Hepatocyte (in vitro differentiated cells): ENCODE results near the gene DCAF15. TPM values are rescaled to one million over a fixed set of nuclear protein-coding genes. Genes with fewer than 3 reads are reported as not detected.

Source experiments
- DNase-seq: peaks from one replicate; pipeline ENCODE4 v3.0.0-alpha.2; 2016; ENCODE audit warnings: low spot score
- H2AFZ ChIP-seq: fragments of 200-600 bp; sonication (generic); 2 replicates; pipeline ENCODE4 v1.6.0; 2016; ENCODE audit warnings: antibody characterized with exemption, mild to moderate bottlenecking
- H3K27ac ChIP-seq: fragments of 200-600 bp; sonication (generic); 2 replicates; pipeline ENCODE4 v1.5.1; 2016; ENCODE audit warnings: mild to moderate bottlenecking
- H3K27me3 ChIP-seq: fragments of 200-600 bp; sonication (generic); 2 replicates; pipeline ENCODE4 v1.6.1; 2016
- H3K36me3 ChIP-seq: fragments of 200-600 bp; sonication (generic); replicated peaks from 2 replicates; pipeline ENCODE4 v1.5.1; 2016; ENCODE audit warnings: low read depth; ENCODE audit not compliant: insufficient read depth
- H3K4me1 ChIP-seq: fragments of 200-600 bp; sonication (generic); 2 replicates; pipeline ENCODE4 v1.5.1; 2016; ENCODE audit warnings: mild to moderate bottlenecking, moderate library complexity; ENCODE audit not compliant: insufficient read depth
- H3K4me2 ChIP-seq: fragments of 200-600 bp; sonication (generic); 2 replicates; pipeline ENCODE4 v1.6.0; 2016
- H3K4me3 ChIP-seq: fragments of 200-600 bp; sonication (generic); 2 replicates; pipeline ENCODE4 v1.5.1; 2016; ENCODE audit warnings: mild to moderate bottlenecking
- H3K79me2 ChIP-seq: fragments of 200-600 bp; sonication (generic); 2 replicates; pipeline ENCODE4 v1.6.0; 2017; ENCODE audit warnings: mild to moderate bottlenecking
- H3K9me2 ChIP-seq: fragments of 200-600 bp; sonication (generic); replicated peaks from 2 replicates; pipeline ENCODE4 v1.6.0; 2017; ENCODE audit warnings: mild to moderate bottlenecking; ENCODE audit not compliant: insufficient read depth
- H3K9me3 ChIP-seq: fragments of 200-600 bp; sonication (generic); 2 replicates; pipeline ENCODE4 v1.5.1; 2016; ENCODE audit warnings: low read depth, mild to moderate bottlenecking
- H4K20me1 ChIP-seq: fragments of 200-600 bp; sonication (generic); 2 replicates; pipeline ENCODE4 v1.6.0; 2016; ENCODE audit warnings: mild to moderate bottlenecking; ENCODE audit not compliant: insufficient read depth, poor library complexity, severe bottlenecking
- EZH2 ChIP-seq: fragments of 200-600 bp; sonication (generic); IDR thresholded peaks from 2 replicates; pipeline ENCODE4 v1.6.1; 2016; ENCODE audit warnings: antibody characterized with exemption, mild to moderate bottlenecking, borderline replicate concordance
- EZH2phosphoT487 ChIP-seq: fragments of 200-600 bp; sonication (generic); IDR thresholded peaks from one replicate; pipeline ENCODE4 v1.6.1; 2018; ENCODE audit warnings: antibody characterized with exemption, mild to moderate bottlenecking, low read depth, moderate library complexity; ENCODE audit not compliant: unreplicated experiment, severe bottlenecking
- WGBS: methylation state at CpG from one replicate; pipeline ENCODE4 v1.1.6; 2016; ENCODE audit warnings: low lambda C conversion rate; ENCODE audit errors: missing lambda C conversion rate; 5-methylcytosine and 5-hydroxymethylcytosine counted together
- polyA plus RNA-seq: library from polyadenylated mRNA; unstranded; fragments of >200 nt; fragmentation: Nextera tagmentation; extraction: Ambion mirVana; gene quantifications from 2 replicates; pipeline ENCODE4 v1.2.1, GENCODE V29; 2016
- total RNA-seq: library from RNA; depleted of rRNA; stranded (reverse); fragments of >200 nt; gene quantifications from 2 replicates; pipeline ENCODE4 v1.2.3, GENCODE V29; 2014
- TF ChIP-seq, protein P1 (sequence below): fragments of 200-600 bp; sonication (generic); IDR thresholded peaks from 2 replicates; pipeline ENCODE4 v1.5.1; 2016; ENCODE audit warnings: antibody characterized with exemption, mild to moderate bottlenecking; ENCODE audit not compliant: poor library complexity

DCAF15 gene
- total and polyA plus RNA-seq, 2 experiments from 2014 or later = 13.4 to 16.4 TPM

- TF ChIP-seq EZH2 (no peak), EZH2phosphoT487 (no peak)
- TF ChIP-seq, protein P1, sequence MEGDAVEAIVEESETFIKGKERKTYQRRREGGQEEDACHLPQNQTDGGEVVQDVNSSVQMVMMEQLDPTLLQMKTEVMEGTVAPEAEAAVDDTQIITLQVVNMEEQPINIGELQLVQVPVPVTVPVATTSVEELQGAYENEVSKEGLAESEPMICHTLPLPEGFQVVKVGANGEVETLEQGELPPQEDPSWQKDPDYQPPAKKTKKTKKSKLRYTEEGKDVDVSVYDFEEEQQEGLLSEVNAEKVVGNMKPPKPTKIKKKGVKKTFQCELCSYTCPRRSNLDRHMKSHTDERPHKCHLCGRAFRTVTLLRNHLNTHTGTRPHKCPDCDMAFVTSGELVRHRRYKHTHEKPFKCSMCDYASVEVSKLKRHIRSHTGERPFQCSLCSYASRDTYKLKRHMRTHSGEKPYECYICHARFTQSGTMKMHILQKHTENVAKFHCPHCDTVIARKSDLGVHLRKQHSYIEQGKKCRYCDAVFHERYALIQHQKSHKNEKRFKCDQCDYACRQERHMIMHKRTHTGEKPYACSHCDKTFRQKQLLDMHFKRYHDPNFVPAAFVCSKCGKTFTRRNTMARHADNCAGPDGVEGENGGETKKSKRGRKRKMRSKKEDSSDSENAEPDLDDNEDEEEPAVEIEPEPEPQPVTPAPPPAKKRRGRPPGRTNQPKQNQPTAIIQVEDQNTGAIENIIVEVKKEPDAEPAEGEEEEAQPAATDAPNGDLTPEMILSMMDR = no peak
- Histone ChIP-seq H3K4me2 (no peak overlapping the region), H3K9me3 (no peaks in the 10 kb centered on the region), H3K36me3 (no peaks in the 10 kb centered on the region), H3K4me1 (peaks cover 5% of the 10 kb centered on the region), H3K9me2 (no peaks in the 10 kb centered on the region), H4K20me1 (no peaks in the 10 kb centered on the region), H2AFZ (no peak overlapping the region), H3K4me3 (no peak overlapping the region), H3K79me2 (no peaks in the 10 kb centered on the region), H3K27ac (no peak overlapping the region), H3K27me3 (no peaks in the 10 kb centered on the region)
- peak; percentile 61 for DNase-seq
- WGBS = 47% methylated on average over 12 of the region's 12 CpGs
These were observed 21.8 kb downstream of the DCAF15 start for GRCh38 chr19:13974073-13974472.

GRCh38 chr19:13975870-13976269 lies 23.6 kb downstream of the DCAF15 start:
- H3K36me3 ChIP-seq = no peaks in the 10 kb centered on the region
- H2AFZ ChIP-seq = no peak overlapping the region
- H3K4me2 ChIP-seq = no peak overlapping the region
- no peaks in the 10 kb centered on the region for H3K79me2 ChIP-seq
- H3K9me3 ChIP-seq = no peaks in the 10 kb centered on the region
- no peaks in the 10 kb centered on the region for H3K27me3 ChIP-seq
- WGBS = 96% methylated on average over 11 of the region's 11 CpGs
- no peaks in the 10 kb centered on the region for H4K20me1 ChIP-seq
- no peak overlapping the region for H3K4me3 ChIP-seq
- H3K4me1 ChIP-seq = peaks cover 12% of the 10 kb centered on the region
- H3K9me2 ChIP-seq = no peaks in the 10 kb centered on the region
- DNase-seq = no peak
- no peak overlapping the region for H3K27ac ChIP-seq
- TF ChIP-seq, protein P1 = no peak
- TF ChIP-seq EZH2phosphoT487 (no peak), EZH2 (no peak)

DNA sequence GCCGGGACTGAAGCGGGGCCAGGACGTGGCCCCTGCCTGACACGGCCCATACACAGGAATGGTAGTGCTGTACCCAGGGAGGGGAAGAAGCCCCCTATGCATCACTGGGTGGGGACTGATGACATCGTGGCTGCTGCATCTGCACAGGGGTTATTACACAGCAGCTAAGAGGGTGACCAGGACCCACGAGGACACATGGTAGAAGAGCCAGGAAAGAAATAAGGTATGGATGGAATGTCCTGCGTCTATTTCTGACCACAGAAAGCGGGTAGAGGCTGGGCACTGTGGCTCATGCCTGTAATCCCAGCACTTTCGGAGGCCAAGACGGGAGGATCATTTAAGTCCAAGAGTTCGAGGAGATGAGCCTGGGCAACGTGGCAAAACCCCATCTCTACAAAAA lies 24.1 kb downstream of the DCAF15 start:
- Histone ChIP-seq H3K4me1 (peaks cover 12% of the 10 kb centered on the region), H3K4me2 (no peak overlapping the region), H3K27me3 (no peaks in the 10 kb centered on the region), H2AFZ (no peak overlapping the region), H3K79me2 (no peaks in the 10 kb centered on the region), H3K9me3 (no peaks in the 10 kb centered on the region), H4K20me1 (no peaks in the 10 kb centered on the region), H3K36me3 (no peaks in the 10 kb centered on the region), H3K4me3 (no peak overlapping the region), H3K9me2 (no peaks in the 10 kb centered on the region), H3K27ac (no peak overlapping the region)
- no peak for DNase-seq
- 95% methylated on average over 12 of the region's 12 CpGs for whole genome bisulfite sequencing
- TF ChIP-seq EZH2phosphoT487 (no peak), EZH2 (no peak)
- TF ChIP-seq, protein P1 = no peak

DNA sequence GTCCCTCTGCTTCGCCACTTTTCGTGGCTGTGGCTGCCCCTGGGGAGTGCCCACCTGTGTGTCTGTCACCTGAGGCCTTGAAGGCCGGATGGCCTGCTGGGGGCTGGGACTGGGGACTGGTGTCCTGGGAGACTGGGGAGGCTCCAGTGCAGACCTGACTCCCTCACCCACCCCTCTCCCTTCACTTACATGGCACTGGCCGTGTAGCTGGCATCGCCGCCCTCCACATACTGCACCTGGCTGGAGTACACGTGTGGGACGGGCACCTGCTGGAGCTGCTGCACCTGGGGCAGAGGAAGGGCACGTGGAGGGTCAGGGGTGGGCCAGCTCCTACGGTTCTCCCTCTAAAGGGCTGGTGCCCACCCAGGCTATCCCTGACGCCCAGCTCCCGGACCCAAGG lies 25.5 kb downstream of the DCAF15 start:
- TF ChIP-seq, protein P1 = no peak
- TF ChIP-seq EZH2phosphoT487 (no peak), EZH2 (no peak)
- peak overlapping the region; percentile 97 for H3K4me2 ChIP-seq
- H3K27me3 ChIP-seq = no peaks in the 10 kb centered on the region
- DNase-seq = no peak
- no peaks in the 10 kb centered on the region for H3K9me2 ChIP-seq
- H3K36me3 ChIP-seq = no peaks in the 10 kb centered on the region
- H2AFZ ChIP-seq = peak overlapping the region; percentile 33
- no peaks in the 10 kb centered on the region for H3K9me3 ChIP-seq
- no peaks in the 10 kb centered on the region for H4K20me1 ChIP-seq
- peak overlapping the region; percentile 77 for H3K27ac ChIP-seq
- no peaks in the 10 kb centered on the region for H3K79me2 ChIP-seq
- 92% methylated on average over 10 of the region's 12 CpGs for WGBS
- no peak overlapping the region for H3K4me3 ChIP-seq
- H3K4me1 ChIP-seq = peaks cover 12% of the 10 kb centered on the region
